HEK293 (cell line): ENCODE data around the gene OR2A5.

Experiments
- CTCF ChIA-PET: fragments of 350-600 bp; formaldehyde crosslinking; extraction: SDS; loops from one replicate; lab custom pipeline; 2021; ENCODE audit warnings: antibody characterized with exemption; lab: Yijun Ruan, JAX
- POLR2A ChIA-PET: fragments of 300-600 bp; formaldehyde crosslinking; extraction: SDS; loops from one replicate; lab custom pipeline; 2020; ENCODE audit warnings: antibody characterized with exemption, inconsistent platforms; lab: Yijun Ruan, JAX
- H3K27ac ChIP-seq: fragments of 200-500 bp; sonication (Bioruptor generic); 2 replicates; pipeline ENCODE4 v1.5.1; 2014; ENCODE audit warnings: low read depth, low read length, control low read depth, inconsistent platforms; ENCODE audit errors: extremely low read depth
- H3K36me3 ChIP-seq, 2 experiments: fragments of 200-500 bp in 1 of 2; sonication (Bioruptor generic) in 1 of 2; 1 replicate in 1 of 2; 2 replicates in 1 of 2; pipeline ENCODE4 v1.5.1; 2014 to 2017; ENCODE audit warnings: inconsistent platforms in 2 of 2, low read length in 2 of 2; ENCODE audit not compliant: control insufficient read depth in 2 of 2, insufficient read depth in 1 of 2
- H3K4me1 ChIP-seq: fragments of 200-500 bp; sonication (Bioruptor generic); 2 replicates; pipeline ENCODE4 v1.5.1; 2014; ENCODE audit warnings: mild to moderate bottlenecking, low read length, inconsistent platforms; ENCODE audit not compliant: control insufficient read depth, insufficient read depth
- H3K4me3 ChIP-seq: 2 replicates; pipeline ENCODE4 v1.5.1; 2011; ENCODE audit warnings: low read depth, mild to moderate bottlenecking, control low read depth, low read length, moderate library complexity
- H3K9me3 ChIP-seq: fragments of 200-500 bp; sonication (Bioruptor generic); 2 replicates; pipeline ENCODE4 v1.5.1; 2014; ENCODE audit warnings: low read depth, low read length, inconsistent platforms; ENCODE audit not compliant: control insufficient read depth, insufficient read depth
- ZNF146 ChIP-seq: fragments of 450-650 bp; formaldehyde crosslinking; IDR thresholded peaks from 2 replicates; pipeline ENCODE4 v1.5.1; 2016; ENCODE audit warnings: missing biosample characterization, missing genetic modification characterization
- ZNF16 ChIP-seq: fragments of 450-650 bp; formaldehyde crosslinking; IDR thresholded peaks from 2 replicates; pipeline ENCODE4 v1.5.1; 2016; ENCODE audit warnings: low read depth, missing biosample characterization, missing genetic modification characterization
- ZNF335 ChIP-seq: fragments of 450-650 bp; formaldehyde crosslinking; conservative IDR thresholded peaks from 2 replicates; pipeline ENCODE4 v1.5.1; 2016; ENCODE audit warnings: missing biosample characterization, missing genetic modification characterization
- ZNF510 ChIP-seq: fragments of 450-650 bp; formaldehyde crosslinking; IDR thresholded peaks from 2 replicates; pipeline ENCODE4 v1.5.1; 2018; ENCODE audit warnings: mild to moderate bottlenecking, missing genetic modification characterization, missing biosample characterization; ENCODE audit not compliant: insufficient replicate concordance
- ZNF555 ChIP-seq: fragments of 450-650 bp; formaldehyde crosslinking; conservative IDR thresholded peaks from 2 replicates; pipeline ENCODE4 v1.5.1; 2017; ENCODE audit warnings: missing biosample characterization, mild to moderate bottlenecking, missing genetic modification characterization, inconsistent platforms
- ZNF560 ChIP-seq: fragments of 450-650 bp; formaldehyde crosslinking; IDR thresholded peaks from 2 replicates; pipeline ENCODE4 v1.5.1; 2017; ENCODE audit warnings: missing biosample characterization, missing genetic modification characterization, borderline replicate concordance
- ZNF629 ChIP-seq: fragments of 450-650 bp; formaldehyde crosslinking; IDR thresholded peaks from 2 replicates; pipeline ENCODE4 v1.5.1; 2017; ENCODE audit warnings: missing biosample characterization, missing genetic modification characterization
- TF ChIP-seq, protein P1 (sequence below): fragments of 450-650 bp; formaldehyde crosslinking; IDR thresholded peaks from 2 replicates; pipeline ENCODE4 v1.5.1; 2016; ENCODE audit warnings: missing biosample characterization, missing genetic modification characterization
- TF ChIP-seq, protein P2 (sequence below): fragments of 450-650 bp; formaldehyde crosslinking; IDR thresholded peaks from 2 replicates; pipeline ENCODE4 v1.5.1; 2016; ENCODE audit warnings: missing biosample characterization, missing genetic modification characterization
- TF ChIP-seq, protein P3 (sequence below): fragments of 450-650 bp; formaldehyde crosslinking; IDR thresholded peaks from 2 replicates; pipeline ENCODE4 v1.5.1; 2016; ENCODE audit warnings: missing biosample characterization, missing genetic modification characterization
- TF ChIP-seq, protein P4 (sequence below): fragments of 450-650 bp; formaldehyde crosslinking; IDR thresholded peaks from 2 replicates; pipeline ENCODE4 v1.5.1; 2017; ENCODE audit warnings: missing biosample characterization, missing genetic modification characterization
- TF ChIP-seq, protein P5 (sequence below): fragments of 450-650 bp; formaldehyde crosslinking; IDR thresholded peaks from 2 replicates; pipeline ENCODE4 v1.5.1; 2016; ENCODE audit warnings: missing biosample characterization, missing genetic modification characterization
- TF ChIP-seq, protein P6 (sequence below): fragments of 450-650 bp; formaldehyde crosslinking; IDR thresholded peaks from 2 replicates; pipeline ENCODE4 v1.5.1; 2016; ENCODE audit warnings: missing biosample characterization, missing genetic modification characterization

OR2A5 gene

DNA sequence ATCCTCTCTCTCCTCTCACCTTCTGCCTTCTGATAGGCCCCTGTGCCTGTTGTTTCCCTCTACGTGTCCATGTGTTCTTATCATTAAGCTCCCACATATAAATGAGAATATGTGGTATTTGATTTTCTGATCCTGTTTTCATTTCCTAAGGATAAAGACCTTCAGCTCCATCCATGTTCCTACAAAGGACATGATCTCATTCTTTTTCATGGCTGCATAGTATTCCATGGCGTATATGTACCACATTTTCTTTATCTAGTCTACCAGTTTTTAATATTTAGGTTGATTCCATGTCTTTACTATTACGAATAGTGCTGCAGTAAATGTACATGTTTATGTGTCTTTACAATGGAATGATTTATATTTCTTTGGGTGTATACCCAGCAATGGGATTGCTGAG lies 41.9 kb downstream of the OR2A5 start:
- POLR2A ChIA-PET: no interaction called here
- TF ChIP-seq, protein P1, sequence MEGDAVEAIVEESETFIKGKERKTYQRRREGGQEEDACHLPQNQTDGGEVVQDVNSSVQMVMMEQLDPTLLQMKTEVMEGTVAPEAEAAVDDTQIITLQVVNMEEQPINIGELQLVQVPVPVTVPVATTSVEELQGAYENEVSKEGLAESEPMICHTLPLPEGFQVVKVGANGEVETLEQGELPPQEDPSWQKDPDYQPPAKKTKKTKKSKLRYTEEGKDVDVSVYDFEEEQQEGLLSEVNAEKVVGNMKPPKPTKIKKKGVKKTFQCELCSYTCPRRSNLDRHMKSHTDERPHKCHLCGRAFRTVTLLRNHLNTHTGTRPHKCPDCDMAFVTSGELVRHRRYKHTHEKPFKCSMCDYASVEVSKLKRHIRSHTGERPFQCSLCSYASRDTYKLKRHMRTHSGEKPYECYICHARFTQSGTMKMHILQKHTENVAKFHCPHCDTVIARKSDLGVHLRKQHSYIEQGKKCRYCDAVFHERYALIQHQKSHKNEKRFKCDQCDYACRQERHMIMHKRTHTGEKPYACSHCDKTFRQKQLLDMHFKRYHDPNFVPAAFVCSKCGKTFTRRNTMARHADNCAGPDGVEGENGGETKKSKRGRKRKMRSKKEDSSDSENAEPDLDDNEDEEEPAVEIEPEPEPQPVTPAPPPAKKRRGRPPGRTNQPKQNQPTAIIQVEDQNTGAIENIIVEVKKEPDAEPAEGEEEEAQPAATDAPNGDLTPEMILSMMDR (tag by site-specific recombination): no peak
- TF ChIP-seq, protein P2, sequence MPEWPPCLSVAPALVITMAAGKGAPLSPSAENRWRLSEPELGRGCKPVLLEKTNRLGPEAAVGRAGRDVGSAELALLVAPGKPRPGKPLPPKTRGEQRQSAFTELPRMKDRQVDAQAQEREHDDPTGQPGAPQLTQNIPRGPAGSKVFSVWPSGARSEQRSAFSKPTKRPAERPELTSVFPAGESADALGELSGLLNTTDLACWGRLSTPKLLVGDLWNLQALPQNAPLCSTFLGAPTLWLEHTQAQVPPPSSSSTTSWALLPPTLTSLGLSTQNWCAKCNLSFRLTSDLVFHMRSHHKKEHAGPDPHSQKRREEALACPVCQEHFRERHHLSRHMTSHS (tag by site-specific recombination): no peak
- TF ChIP-seq, protein P3, sequence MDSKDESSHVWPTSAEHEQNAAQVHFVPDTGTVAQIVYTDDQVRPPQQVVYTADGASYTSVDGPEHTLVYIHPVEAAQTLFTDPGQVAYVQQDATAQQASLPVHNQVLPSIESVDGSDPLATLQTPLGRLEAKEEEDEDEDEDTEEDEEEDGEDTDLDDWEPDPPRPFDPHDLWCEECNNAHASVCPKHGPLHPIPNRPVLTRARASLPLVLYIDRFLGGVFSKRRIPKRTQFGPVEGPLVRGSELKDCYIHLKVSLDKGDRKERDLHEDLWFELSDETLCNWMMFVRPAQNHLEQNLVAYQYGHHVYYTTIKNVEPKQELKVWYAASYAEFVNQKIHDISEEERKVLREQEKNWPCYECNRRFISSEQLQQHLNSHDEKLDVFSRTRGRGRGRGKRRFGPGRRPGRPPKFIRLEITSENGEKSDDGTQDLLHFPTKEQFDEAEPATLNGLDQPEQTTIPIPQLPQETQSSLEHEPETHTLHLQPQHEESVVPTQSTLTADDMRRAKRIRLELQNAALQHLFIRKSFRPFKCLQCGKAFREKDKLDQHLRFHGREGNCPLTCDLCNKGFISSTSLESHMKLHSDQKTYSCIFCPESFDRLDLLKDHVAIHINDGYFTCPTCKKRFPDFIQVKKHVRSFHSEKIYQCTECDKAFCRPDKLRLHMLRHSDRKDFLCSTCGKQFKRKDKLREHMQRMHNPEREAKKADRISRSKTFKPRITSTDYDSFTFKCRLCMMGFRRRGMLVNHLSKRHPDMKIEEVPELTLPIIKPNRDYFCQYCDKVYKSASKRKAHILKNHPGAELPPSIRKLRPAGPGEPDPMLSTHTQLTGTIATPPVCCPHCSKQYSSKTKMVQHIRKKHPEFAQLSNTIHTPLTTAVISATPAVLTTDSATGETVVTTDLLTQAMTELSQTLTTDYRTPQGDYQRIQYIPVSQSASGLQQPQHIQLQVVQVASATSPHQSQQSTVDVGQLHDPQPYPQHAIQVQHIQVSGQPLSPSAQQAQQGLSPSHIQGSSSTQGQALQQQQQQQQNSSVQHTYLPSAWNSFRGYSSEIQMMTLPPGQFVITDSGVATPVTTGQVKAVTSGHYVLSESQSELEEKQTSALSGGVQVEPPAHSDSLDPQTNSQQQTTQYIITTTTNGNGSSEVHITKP: no peak
- no peak for TF ChIP-seq ZNF560 (tag by site-specific recombination)
- TF ChIP-seq ZNF629: no peak
- TF ChIP-seq, protein P4, sequence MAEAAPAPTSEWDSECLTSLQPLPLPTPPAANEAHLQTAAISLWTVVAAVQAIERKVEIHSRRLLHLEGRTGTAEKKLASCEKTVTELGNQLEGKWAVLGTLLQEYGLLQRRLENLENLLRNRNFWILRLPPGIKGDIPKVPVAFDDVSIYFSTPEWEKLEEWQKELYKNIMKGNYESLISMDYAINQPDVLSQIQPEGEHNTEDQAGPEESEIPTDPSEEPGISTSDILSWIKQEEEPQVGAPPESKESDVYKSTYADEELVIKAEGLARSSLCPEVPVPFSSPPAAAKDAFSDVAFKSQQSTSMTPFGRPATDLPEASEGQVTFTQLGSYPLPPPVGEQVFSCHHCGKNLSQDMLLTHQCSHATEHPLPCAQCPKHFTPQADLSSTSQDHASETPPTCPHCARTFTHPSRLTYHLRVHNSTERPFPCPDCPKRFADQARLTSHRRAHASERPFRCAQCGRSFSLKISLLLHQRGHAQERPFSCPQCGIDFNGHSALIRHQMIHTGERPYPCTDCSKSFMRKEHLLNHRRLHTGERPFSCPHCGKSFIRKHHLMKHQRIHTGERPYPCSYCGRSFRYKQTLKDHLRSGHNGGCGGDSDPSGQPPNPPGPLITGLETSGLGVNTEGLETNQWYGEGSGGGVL (tag by site-specific recombination): no peak
- no peak for TF ChIP-seq ZNF16 (tag by site-specific recombination)
- TF ChIP-seq ZNF335: no peak
- no peak for TF ChIP-seq ZNF555 (tag by site-specific recombination)
- TF ChIP-seq ZNF510 (tag by site-specific recombination): no peak
- TF ChIP-seq, protein P5, sequence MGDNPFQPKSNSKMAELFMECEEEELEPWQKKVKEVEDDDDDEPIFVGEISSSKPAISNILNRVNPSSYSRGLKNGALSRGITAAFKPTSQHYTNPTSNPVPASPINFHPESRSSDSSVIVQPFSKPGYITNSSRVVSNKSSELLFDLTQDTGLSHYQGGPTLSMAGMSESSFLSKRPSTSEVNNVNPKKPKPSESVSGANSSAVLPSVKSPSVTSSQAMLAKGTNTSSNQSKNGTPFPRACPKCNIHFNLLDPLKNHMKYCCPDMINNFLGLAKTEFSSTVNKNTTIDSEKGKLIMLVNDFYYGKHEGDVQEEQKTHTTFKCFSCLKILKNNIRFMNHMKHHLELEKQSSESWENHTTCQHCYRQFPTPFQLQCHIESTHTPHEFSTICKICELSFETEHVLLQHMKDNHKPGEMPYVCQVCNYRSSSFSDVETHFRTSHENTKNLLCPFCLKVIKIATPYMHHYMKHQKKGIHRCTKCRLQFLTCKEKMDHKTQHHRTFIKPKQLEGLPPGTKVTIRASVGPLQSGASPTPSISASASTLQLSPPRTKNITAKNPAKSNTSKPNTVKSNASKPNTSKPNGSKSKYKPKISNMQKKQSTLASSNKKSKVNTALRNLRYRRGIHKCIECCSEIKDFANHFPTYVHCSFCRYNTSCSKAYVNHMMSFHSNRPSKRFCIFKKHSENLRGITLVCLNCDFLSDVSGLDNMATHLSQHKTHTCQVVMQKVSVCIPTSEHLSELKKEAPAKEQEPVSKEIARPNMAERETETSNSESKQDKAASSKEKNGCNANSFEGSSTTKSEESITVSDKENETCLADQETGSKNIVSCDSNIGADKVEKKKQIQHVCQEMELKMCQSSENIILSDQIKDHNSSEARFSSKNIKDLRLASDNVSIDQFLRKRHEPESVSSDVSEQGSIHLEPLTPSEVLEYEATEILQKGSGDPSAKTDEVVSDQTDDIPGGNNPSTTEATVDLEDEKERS (tag by site-specific recombination): 0 out of 2 replicates have a peak, but pooled peaks have one; percentile 59
- TF ChIP-seq ZNF146 (tag by site-specific recombination): peak; percentile 82
- TF ChIP-seq, protein P6, sequence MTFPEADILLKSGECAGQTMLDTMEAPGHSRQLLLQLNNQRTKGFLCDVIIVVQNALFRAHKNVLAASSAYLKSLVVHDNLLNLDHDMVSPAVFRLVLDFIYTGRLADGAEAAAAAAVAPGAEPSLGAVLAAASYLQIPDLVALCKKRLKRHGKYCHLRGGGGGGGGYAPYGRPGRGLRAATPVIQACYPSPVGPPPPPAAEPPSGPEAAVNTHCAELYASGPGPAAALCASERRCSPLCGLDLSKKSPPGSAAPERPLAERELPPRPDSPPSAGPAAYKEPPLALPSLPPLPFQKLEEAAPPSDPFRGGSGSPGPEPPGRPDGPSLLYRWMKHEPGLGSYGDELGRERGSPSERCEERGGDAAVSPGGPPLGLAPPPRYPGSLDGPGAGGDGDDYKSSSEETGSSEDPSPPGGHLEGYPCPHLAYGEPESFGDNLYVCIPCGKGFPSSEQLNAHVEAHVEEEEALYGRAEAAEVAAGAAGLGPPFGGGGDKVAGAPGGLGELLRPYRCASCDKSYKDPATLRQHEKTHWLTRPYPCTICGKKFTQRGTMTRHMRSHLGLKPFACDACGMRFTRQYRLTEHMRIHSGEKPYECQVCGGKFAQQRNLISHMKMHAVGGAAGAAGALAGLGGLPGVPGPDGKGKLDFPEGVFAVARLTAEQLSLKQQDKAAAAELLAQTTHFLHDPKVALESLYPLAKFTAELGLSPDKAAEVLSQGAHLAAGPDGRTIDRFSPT (tag by site-specific recombination): no peak
- no peaks in the 10 kb centered on the region for H3K36me3 ChIP-seq
- no peaks in the 10 kb centered on the region for H3K4me1 ChIP-seq
- H3K4me3 ChIP-seq: no peak overlapping the region
- no peak overlapping the region for H3K27ac ChIP-seq
- H3K9me3 ChIP-seq: no peaks in the 10 kb centered on the region
- CTCF ChIA-PET: no interaction called here
